Mesendoderm (in vitro differentiated cells): Measurements from ENCODE around the gene AMIGO2.
A peak's percentile ranks its signal among the peaks of the same experiment; 100 is the strongest.

Experiments
- DNase-seq: peaks from one replicate; pipeline ENCODE4 v3.0.0; 2013
- H2AK5ac ChIP-seq: 2 replicates; pipeline ENCODE4 v1.6.1; 2013; ENCODE audit warnings: low read length, inconsistent platforms
- H2BK120ac ChIP-seq: 2 replicates; pipeline ENCODE4 v1.6.1; 2013; ENCODE audit warnings: low read depth, mild to moderate bottlenecking, low read length, moderate library complexity, mixed read lengths
- H2BK15ac ChIP-seq: replicated peaks from 2 replicates; pipeline ENCODE4 v1.6.1; 2013; ENCODE audit warnings: low read depth, mild to moderate bottlenecking, moderate library complexity
- H2BK5ac ChIP-seq: 2 replicates; pipeline ENCODE4 v1.6.1; 2013; ENCODE audit warnings: low read length, inconsistent platforms
- H3K18ac ChIP-seq: 2 replicates; pipeline ENCODE4 v1.6.1; 2013; ENCODE audit warnings: mild to moderate bottlenecking, low read length, mixed read lengths
- H3K23ac ChIP-seq: one replicate; pipeline ENCODE4 v1.6.1; 2013; ENCODE audit warnings: low read length
- H3K27ac ChIP-seq: 2 replicates; pipeline ENCODE4 v1.5.1; 2013; ENCODE audit warnings: low read depth, mild to moderate bottlenecking, inconsistent platforms, low read length, moderate library complexity
- H3K27me3 ChIP-seq: 2 replicates; pipeline ENCODE4 v1.6.1; 2013; ENCODE audit warnings: low read length, control low read depth, mild to moderate bottlenecking, inconsistent platforms; ENCODE audit not compliant: insufficient read depth, poor library complexity
- H3K36me3 ChIP-seq: 2 replicates; pipeline ENCODE4 v1.6.1; 2013; ENCODE audit warnings: low read length, inconsistent platforms; ENCODE audit not compliant: control insufficient read depth, insufficient read depth
- H3K4ac ChIP-seq: one replicate; pipeline ENCODE4 v1.6.1; 2013; ENCODE audit warnings: low read depth, mild to moderate bottlenecking, low read length, moderate library complexity
- H3K4me1 ChIP-seq: 2 replicates; pipeline ENCODE4 v1.6.1; 2013; ENCODE audit warnings: low read depth, low read length, inconsistent platforms; ENCODE audit not compliant: control insufficient read depth
- H3K4me2 ChIP-seq: 2 replicates; pipeline ENCODE4 v1.6.1; 2013; ENCODE audit warnings: low read length
- H3K4me3 ChIP-seq: 2 replicates; pipeline ENCODE4 v1.5.1; 2013; ENCODE audit warnings: mild to moderate bottlenecking, low read length
- H3K56ac ChIP-seq: one replicate; pipeline ENCODE4 v1.6.1; 2013; ENCODE audit warnings: low read length
- H3K79me1 ChIP-seq: 2 replicates; pipeline ENCODE4 v1.6.1; 2013; ENCODE audit warnings: low read length, inconsistent platforms
- H3K79me2 ChIP-seq: 2 replicates; pipeline ENCODE4 v1.6.1; 2013; ENCODE audit warnings: mild to moderate bottlenecking, low read length; ENCODE audit not compliant: control insufficient read depth, insufficient read depth
- H3K9ac ChIP-seq: 2 replicates; pipeline ENCODE4 v1.6.1; 2013; ENCODE audit warnings: low read length, inconsistent platforms
- H4K5ac ChIP-seq: one replicate; pipeline ENCODE4 v1.6.1; 2013; ENCODE audit warnings: low read length
- H4K8ac ChIP-seq: one replicate; pipeline ENCODE4 v1.6.1; 2013; ENCODE audit warnings: low read depth, mild to moderate bottlenecking, control low read depth, low read length, moderate library complexity
- WGBS: extraction: QIAGEN DNeasy Blood & Tissue Kit; methylation state at CpG from one replicate; pipeline ENCODE4 v1.1.7; 2013; ENCODE audit warnings: low lambda C conversion rate, missing lambda C conversion rate; ENCODE audit not compliant: insufficient coverage; ENCODE audit errors: extremely low coverage; 5-methylcytosine and 5-hydroxymethylcytosine counted together

AMIGO2 gene

GRCh38 chr12:47068539-47068938 lies 11.2 kb downstream of the AMIGO2 start:
- no peaks in the 10 kb centered on the region for H3K79me1 ChIP-seq

GRCh38 chr12:47067771-47068431 lies 11.9 kb downstream of the AMIGO2 start:
- no peak overlapping the region for H3K4me3 ChIP-seq
- H3K4ac ChIP-seq = peak overlapping the region; percentile 73
- peak overlapping the region; percentile 34 for H2BK120ac ChIP-seq
- no peaks in the 10 kb centered on the region for H3K79me1 ChIP-seq
- H3K79me2 ChIP-seq = no peaks in the 10 kb centered on the region
- DNase-seq = peak; percentile 85
- H2BK5ac ChIP-seq = no peak overlapping the region
- H3K27me3 ChIP-seq = no peaks in the 10 kb centered on the region
- H3K18ac ChIP-seq = peak overlapping the region; percentile 88
- H2AK5ac ChIP-seq = no peak overlapping the region
- H3K23ac ChIP-seq = no peak overlapping the region
- no peak overlapping the region for H3K9ac ChIP-seq
- H3K4me1 ChIP-seq = peaks cover 18% of the 10 kb centered on the region
- no peaks in the 10 kb centered on the region for H3K36me3 ChIP-seq
- H2BK15ac ChIP-seq = no peak overlapping the region
- H4K8ac ChIP-seq = no peak overlapping the region
- H3K56ac ChIP-seq = no peak overlapping the region
- H4K5ac ChIP-seq = no peak overlapping the region
- no CpG with 5 or more reads among the region's 5 CpGs for WGBS
- no peak overlapping the region for H3K27ac ChIP-seq
- no peak overlapping the region for H3K4me2 ChIP-seq

More at GRCh38 chr12:47068539-47068938, 11.2 kb downstream of the AMIGO2 start:
- no peak overlapping the region for H4K8ac ChIP-seq
- no peak overlapping the region for H3K23ac ChIP-seq
- H3K4me1 ChIP-seq = peaks cover 18% of the 10 kb centered on the region
- H3K4me3 ChIP-seq = no peak overlapping the region
- no peaks in the 10 kb centered on the region for H3K79me2 ChIP-seq
- no peak overlapping the region for H3K4me2 ChIP-seq
- peak overlapping the region; percentile 34 for H2BK120ac ChIP-seq
- peak overlapping the region; percentile 73 for H3K4ac ChIP-seq
- peak; percentile 90 for DNase-seq
- peak overlapping the region; percentile 61 for H2BK5ac ChIP-seq
- no CpG with 5 or more reads among the region's 6 CpGs for WGBS
- peak overlapping the region; percentile 77 for H3K56ac ChIP-seq
- peak overlapping the region; percentile 88 for H3K18ac ChIP-seq
- H2BK15ac ChIP-seq = no peak overlapping the region
- H2AK5ac ChIP-seq = peak overlapping the region; percentile 48
- H3K27ac ChIP-seq = peak overlapping the region; percentile 25
- no peaks in the 10 kb centered on the region for H3K36me3 ChIP-seq
- H3K27me3 ChIP-seq = no peaks in the 10 kb centered on the region
- no peak overlapping the region for H4K5ac ChIP-seq
- H3K9ac ChIP-seq = peak overlapping the region; percentile 22

- H3K18ac ChIP-seq = no peak overlapping the region
- DNase-seq = no peak
- no peak overlapping the region for H4K8ac ChIP-seq
- peak overlapping the region; percentile 45 for H2BK120ac ChIP-seq
- H3K56ac ChIP-seq = no peak overlapping the region
- no peaks in the 10 kb centered on the region for H3K79me1 ChIP-seq
- H3K4me2 ChIP-seq = no peak overlapping the region
- no peak overlapping the region for H3K4me3 ChIP-seq
- H2AK5ac ChIP-seq = peak overlapping the region; percentile 55
- no peak overlapping the region for H3K9ac ChIP-seq
- H3K27me3 ChIP-seq = no peaks in the 10 kb centered on the region
- peaks cover 18% of the 10 kb centered on the region for H3K4me1 ChIP-seq
- peak overlapping the region; percentile 84 for H2BK5ac ChIP-seq
- peak overlapping the region; percentile 48 for H3K4ac ChIP-seq
- WGBS = no CpG with 5 or more reads among the region's 1 CpG
- H2BK15ac ChIP-seq = peak overlapping the region; percentile 39
- no peak overlapping the region for H4K5ac ChIP-seq
- no peaks in the 10 kb centered on the region for H3K79me2 ChIP-seq
- H3K36me3 ChIP-seq = no peaks in the 10 kb centered on the region
- H3K23ac ChIP-seq = no peak overlapping the region
- H3K27ac ChIP-seq = no peak overlapping the region
These were observed 12.6 kb downstream of the AMIGO2 start for GRCh38 chr12:47067176-47067575.

DNA sequence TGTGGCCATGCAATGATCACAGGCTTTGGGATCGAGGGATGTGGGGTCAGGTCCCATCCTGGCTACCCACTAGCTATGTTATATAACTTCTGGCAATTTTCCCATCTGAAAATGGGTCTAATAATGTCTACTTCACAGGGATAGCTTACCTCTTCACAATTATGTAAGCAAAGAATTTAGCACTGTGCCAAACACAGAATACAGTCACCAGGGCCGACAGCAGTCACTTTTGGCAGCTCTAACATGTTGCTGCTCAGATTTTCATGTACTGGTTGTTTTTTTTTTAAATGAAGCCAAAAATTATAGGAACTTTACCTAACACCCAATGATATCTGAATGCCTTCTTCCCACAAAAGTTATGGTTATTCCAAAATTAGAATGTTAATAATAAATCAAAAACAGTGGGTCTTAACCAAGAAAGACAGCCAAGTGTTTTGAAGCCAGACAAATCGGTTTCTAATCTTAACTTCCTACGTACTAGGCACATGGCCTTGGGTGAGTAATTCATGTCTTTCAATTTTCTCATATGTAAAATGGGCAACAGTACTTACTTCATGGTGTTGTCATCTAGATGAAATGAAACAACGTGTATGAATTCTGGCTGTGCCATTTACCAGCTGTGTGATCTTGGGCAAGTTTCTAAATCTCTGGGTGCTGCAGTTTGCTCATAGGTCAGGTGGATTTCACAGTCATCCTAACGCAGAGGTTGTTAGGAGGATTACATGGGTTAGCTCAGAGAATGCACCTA lies 13.3 kb downstream of the AMIGO2 start:
- no peak overlapping the region for H3K9ac ChIP-seq
- H2BK120ac ChIP-seq = peak overlapping the region; percentile 82
- no peak overlapping the region for H3K4me2 ChIP-seq
- H3K36me3 ChIP-seq = no peaks in the 10 kb centered on the region
- H3K79me2 ChIP-seq = no peaks in the 10 kb centered on the region
- H3K23ac ChIP-seq = peak overlapping the region; percentile 89
- WGBS = no CpG with 5 or more reads among the region's 6 CpGs
- peak overlapping the region; percentile 65 for H2AK5ac ChIP-seq
- H3K18ac ChIP-seq = no peak overlapping the region
- no peak overlapping the region for H3K27ac ChIP-seq
- H4K5ac ChIP-seq = no peak overlapping the region
- H4K8ac ChIP-seq = no peak overlapping the region
- no peak overlapping the region for H2BK15ac ChIP-seq
- no peak overlapping the region for H2BK5ac ChIP-seq
- no peak overlapping the region for H3K4me3 ChIP-seq
- peak overlapping the region; percentile 25 for H3K4ac ChIP-seq
- DNase-seq = no peak
- no peaks in the 10 kb centered on the region for H3K79me1 ChIP-seq
- H3K4me1 ChIP-seq = peaks cover 18% of the 10 kb centered on the region
- no peaks in the 10 kb centered on the region for H3K27me3 ChIP-seq
- H3K56ac ChIP-seq = no peak overlapping the region

DNA sequence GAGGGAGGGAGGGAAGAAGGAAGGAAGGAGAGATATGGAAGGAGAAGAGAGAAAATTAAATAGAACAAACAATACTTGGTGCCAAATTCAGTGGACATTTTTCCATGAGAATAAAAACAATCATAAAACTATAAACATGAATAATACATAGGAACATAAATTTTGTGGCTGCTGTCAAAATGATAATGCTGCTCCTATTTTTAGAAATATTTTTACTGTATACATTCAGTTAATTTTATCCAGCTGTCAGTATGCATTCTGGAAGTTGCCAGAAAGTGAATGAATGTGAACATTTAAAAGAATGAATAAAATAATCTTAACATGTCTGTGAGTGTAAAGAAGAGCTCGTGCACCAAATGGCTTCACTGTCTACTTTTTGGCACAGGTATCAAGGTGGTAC lies 14.2 kb downstream of the AMIGO2 start:
- no CpG with 5 or more reads among the region's 1 CpG for WGBS
- H2BK5ac ChIP-seq = no peak overlapping the region

More for the DNA sequence above, 14.2 kb downstream of the AMIGO2 start:
- H3K56ac ChIP-seq = no peak overlapping the region
- H4K8ac ChIP-seq = no peak overlapping the region
- H4K5ac ChIP-seq = no peak overlapping the region
- no peak overlapping the region for H3K27ac ChIP-seq
- H3K18ac ChIP-seq = no peak overlapping the region
- no peak overlapping the region for H3K9ac ChIP-seq
- peaks cover 18% of the 10 kb centered on the region for H3K4me1 ChIP-seq
- no peaks in the 10 kb centered on the region for H3K79me2 ChIP-seq
- no peaks in the 10 kb centered on the region for H3K79me1 ChIP-seq
- H3K27me3 ChIP-seq = no peaks in the 10 kb centered on the region
- no peak overlapping the region for H2BK120ac ChIP-seq
- no peak overlapping the region for H3K4me3 ChIP-seq
- H2AK5ac ChIP-seq = no peak overlapping the region
- no peak for DNase-seq
- H2BK15ac ChIP-seq = no peak overlapping the region
- H3K23ac ChIP-seq = no peak overlapping the region
- no peaks in the 10 kb centered on the region for H3K36me3 ChIP-seq
- no peak overlapping the region for H3K4ac ChIP-seq
- H3K4me2 ChIP-seq = no peak overlapping the region
